ENCODE results near the gene GALNT17. TPM values are rescaled to one million over a fixed set of nuclear protein-coding genes. Genes with fewer than 3 reads are reported as not detected.

The GALNT17 gene
- total RNA-seq, 2 experiments from 2014 or later = not detected

DNA sequence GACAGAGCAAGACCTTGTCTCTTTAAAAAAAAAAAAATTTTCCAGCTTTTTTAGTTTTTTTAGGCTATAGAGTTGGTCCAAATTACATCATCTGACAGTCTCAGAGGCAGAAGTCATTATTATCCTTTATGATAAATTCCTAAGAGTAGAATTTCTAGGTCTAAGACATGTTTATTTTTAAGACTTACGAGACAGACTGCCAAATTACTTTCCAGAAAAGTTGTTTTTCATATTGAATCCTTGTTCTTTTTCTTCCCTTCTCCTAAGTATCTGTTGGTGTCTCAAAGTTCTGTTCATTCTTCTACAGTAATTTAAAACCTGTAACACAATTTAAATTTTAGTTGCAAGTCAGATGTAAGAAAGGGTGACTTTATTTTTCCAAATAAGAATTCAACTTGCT is 421.4 kb downstream of the GALNT17 start:
- no peaks in the 10 kb centered on the region for H3K4me1 ChIP-seq (ENCODE audit: insufficient read depth, low read length)
- intact Hi-C loops (cut with DNase I, micrococcal nuclease) = no loop called here
- no peak overlapping the region for H3K27ac Mint-ChIP-seq
- CTCF ChIA-PET = no interaction called here
- no peaks in the 10 kb centered on the region for H3K27me3 ChIP-seq (ENCODE audit: control insufficient read depth in 1 of 2, insufficient read depth in 2 of 2, low read length in 2 of 2)
- H3K9me3 ChIP-seq (ENCODE audit: control insufficient read depth in 1 of 2, insufficient read depth in 1 of 2, low read length in 2 of 2) = peaks cover 5 to 15% of the 10 kb centered on the region in 2 experiments
- DNase-seq (no peak), ATAC-seq (ENCODE audit: poor library complexity) (no peak)
- peaks cover 4% of the 10 kb centered on the region for H3K9me3 Mint-ChIP-seq
- TF ChIP-seq, protein P1, sequence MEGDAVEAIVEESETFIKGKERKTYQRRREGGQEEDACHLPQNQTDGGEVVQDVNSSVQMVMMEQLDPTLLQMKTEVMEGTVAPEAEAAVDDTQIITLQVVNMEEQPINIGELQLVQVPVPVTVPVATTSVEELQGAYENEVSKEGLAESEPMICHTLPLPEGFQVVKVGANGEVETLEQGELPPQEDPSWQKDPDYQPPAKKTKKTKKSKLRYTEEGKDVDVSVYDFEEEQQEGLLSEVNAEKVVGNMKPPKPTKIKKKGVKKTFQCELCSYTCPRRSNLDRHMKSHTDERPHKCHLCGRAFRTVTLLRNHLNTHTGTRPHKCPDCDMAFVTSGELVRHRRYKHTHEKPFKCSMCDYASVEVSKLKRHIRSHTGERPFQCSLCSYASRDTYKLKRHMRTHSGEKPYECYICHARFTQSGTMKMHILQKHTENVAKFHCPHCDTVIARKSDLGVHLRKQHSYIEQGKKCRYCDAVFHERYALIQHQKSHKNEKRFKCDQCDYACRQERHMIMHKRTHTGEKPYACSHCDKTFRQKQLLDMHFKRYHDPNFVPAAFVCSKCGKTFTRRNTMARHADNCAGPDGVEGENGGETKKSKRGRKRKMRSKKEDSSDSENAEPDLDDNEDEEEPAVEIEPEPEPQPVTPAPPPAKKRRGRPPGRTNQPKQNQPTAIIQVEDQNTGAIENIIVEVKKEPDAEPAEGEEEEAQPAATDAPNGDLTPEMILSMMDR (IDR thresholded peaks at IDR 0.05) = no peak
- no peaks in the 10 kb centered on the region for H3K36me3 Mint-ChIP-seq (ENCODE audit: low read depth)
- H3K4me1 Mint-ChIP-seq (ENCODE audit: low read depth) = no peaks in the 10 kb centered on the region
- POLR2A ChIA-PET = no interaction called here
- no peaks in the 10 kb centered on the region for H3K36me3 ChIP-seq (ENCODE audit: insufficient read depth, low read length)
- no peak overlapping the region for H3K27ac ChIP-seq (ENCODE audit: low read depth in 1 of 2, low read length in 2 of 2)
- no peaks in the 10 kb centered on the region for H3K27me3 Mint-ChIP-seq
- H3K4me3 ChIP-seq (ENCODE audit: low read length) = no peak overlapping the region
- H3K4me3 Mint-ChIP-seq = no peak overlapping the region

DNA sequence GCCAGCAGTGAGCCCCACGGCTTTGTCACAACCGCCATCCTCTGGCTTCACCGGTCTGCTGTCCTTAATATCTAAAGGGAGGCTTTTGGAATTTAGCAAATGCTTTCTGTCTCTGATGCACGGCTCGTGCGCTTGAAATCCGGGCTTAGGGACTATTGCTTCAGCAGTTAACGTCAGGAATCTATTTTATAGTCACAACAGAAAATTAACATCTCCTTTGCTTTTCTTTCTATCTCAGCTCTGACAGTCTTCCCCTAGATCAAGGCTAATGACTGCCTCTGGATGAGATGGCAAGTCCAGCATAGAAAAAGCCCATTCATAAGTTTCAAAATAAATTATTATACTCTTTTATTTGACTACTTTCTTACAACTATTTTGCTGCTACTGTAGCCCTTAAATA is 423.8 kb downstream of the GALNT17 start:
- Mint-ChIP-seq H3K9me3 (peaks cover 3% of the 10 kb centered on the region), H3K27ac (no peak overlapping the region), H3K4me1 (ENCODE audit: low read depth) (no peaks in the 10 kb centered on the region), H3K36me3 (ENCODE audit: low read depth) (no peaks in the 10 kb centered on the region), H3K27me3 (no peaks in the 10 kb centered on the region), H3K4me3 (no peak overlapping the region)
- TF ChIP-seq, protein P1 (IDR thresholded peaks at IDR 0.05) = no peak
- Histone ChIP-seq H3K9me3 (ENCODE audit: control insufficient read depth in 1 of 2, insufficient read depth in 1 of 2, low read length in 2 of 2) (peaks cover 5 to 19% of the 10 kb centered on the region in 2 experiments), H3K27ac (ENCODE audit: low read depth in 1 of 2, low read length in 2 of 2) (no peak overlapping the region), H3K27me3 (ENCODE audit: control insufficient read depth in 1 of 2, insufficient read depth in 2 of 2, low read length in 2 of 2) (no peaks in the 10 kb centered on the region), H3K4me1 (ENCODE audit: insufficient read depth, low read length) (no peaks in the 10 kb centered on the region), H3K36me3 (ENCODE audit: insufficient read depth, low read length) (no peaks in the 10 kb centered on the region), H3K4me3 (ENCODE audit: low read length) (no peak overlapping the region)
- POLR2A ChIA-PET = no interaction called here
- intact Hi-C loops (cut with DNase I, micrococcal nuclease) = no loop called here
- no peak for ATAC-seq (ENCODE audit: poor library complexity)
- no peak for DNase-seq
- CTCF ChIA-PET = no interaction called here

DNA sequence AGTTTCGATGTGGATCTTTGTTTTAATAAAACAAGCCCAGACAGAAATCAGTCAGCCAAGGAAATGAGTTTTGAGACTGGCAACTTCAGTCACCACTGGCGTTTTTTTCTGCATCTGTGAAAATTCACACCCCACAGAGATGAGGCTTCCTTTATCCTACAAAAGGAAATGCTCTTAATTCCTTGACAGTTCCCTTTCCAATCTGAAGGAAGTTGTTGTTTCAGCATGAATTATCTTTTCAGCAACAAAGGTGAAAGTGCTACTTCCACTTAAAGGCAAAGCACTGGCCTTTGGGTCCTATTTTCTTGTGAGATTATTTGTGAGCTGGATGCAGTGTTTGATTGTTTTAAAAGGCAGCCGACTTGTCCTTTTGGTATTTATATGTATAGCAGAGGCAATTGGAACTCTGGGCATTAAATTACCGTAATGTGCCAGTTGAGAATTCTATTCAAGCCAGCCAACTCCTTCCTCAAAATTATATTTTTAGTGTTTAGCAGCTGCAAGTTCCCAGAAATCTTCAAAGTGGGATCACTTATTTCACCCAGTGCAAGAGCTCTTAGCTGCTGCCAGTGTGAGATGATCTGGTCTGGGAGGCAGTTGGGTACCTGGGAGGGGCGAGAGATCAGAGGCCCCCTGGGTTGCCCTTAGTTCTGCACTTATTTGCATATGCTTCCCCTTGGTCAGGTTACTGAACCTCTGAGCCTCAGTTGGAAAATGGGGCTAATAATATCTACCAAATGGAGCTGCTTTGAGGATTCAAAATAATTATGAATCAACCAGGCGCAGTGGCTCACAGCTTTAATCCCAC is 427.1 kb downstream of the GALNT17 start:
- Mint-ChIP-seq H3K27ac (no peak overlapping the region), H3K4me1 (ENCODE audit: low read depth) (no peaks in the 10 kb centered on the region), H3K36me3 (ENCODE audit: low read depth) (no peaks in the 10 kb centered on the region), H3K27me3 (no peaks in the 10 kb centered on the region), H3K4me3 (no peak overlapping the region), H3K9me3 (peaks cover 2% of the 10 kb centered on the region)
- H3K36me3 ChIP-seq (ENCODE audit: insufficient read depth, low read length) = no peaks in the 10 kb centered on the region
- intact Hi-C loops (cut with DNase I, micrococcal nuclease) = no loop called here
- ATAC-seq (ENCODE audit: poor library complexity) = no peak
- no peak for DNase-seq
- ChIA-PET POLR2A (no interaction called here), CTCF (no interaction called here)
- TF ChIP-seq, protein P1 (IDR thresholded peaks at IDR 0.05) = no peak
- H3K27me3 ChIP-seq (ENCODE audit: control insufficient read depth in 1 of 2, insufficient read depth in 2 of 2, low read length in 2 of 2) = no peaks in the 10 kb centered on the region
- H3K9me3 ChIP-seq (ENCODE audit: control insufficient read depth in 1 of 2, insufficient read depth in 1 of 2, low read length in 2 of 2) = peaks cover 0 to 12% of the 10 kb centered on the region in 2 experiments
- H3K4me1 ChIP-seq (ENCODE audit: insufficient read depth, low read length) = no peaks in the 10 kb centered on the region
- H3K27ac ChIP-seq (ENCODE audit: low read depth in 1 of 2, low read length in 2 of 2) = no peak overlapping the region
- no peak overlapping the region for H3K4me3 ChIP-seq (ENCODE audit: low read length)
